NCI-H1048 (cell line): ENCODE results near the gene IGF2BP2.

Experiments
- DNase-seq: peaks from one replicate; lab custom pipeline; 2025; lab: John Stamatoyannopoulos, UW

IGF2BP2 gene

GRCh38 chr3:185764980-185765370 is 59.9 kb downstream of the IGF2BP2 start:
- no peak for DNase-seq

- DNase-seq, result no peak
These were observed 60.5 kb downstream of the IGF2BP2 start for GRCh38 chr3:185764163-185764979.

GRCh38 chr3:185763347-185764005 is 61.4 kb downstream of the IGF2BP2 start:
- no peak for DNase-seq

- DNase-seq, result no peak
These were observed 64.3 kb downstream of the IGF2BP2 start for GRCh38 chr3:185760550-185760949.

GRCh38 chr3:185760088-185760487 is 64.8 kb downstream of the IGF2BP2 start:
- DNase-seq, result no peak

GRCh38 chr3:185759512-185759911 is 65.3 kb downstream of the IGF2BP2 start:
- DNase-seq, result no peak

GRCh38 chr3:185758912-185759311 is 65.9 kb downstream of the IGF2BP2 start:
- no peak for DNase-seq

- no peak for DNase-seq
These were observed 67.7 kb downstream of the IGF2BP2 start for GRCh38 chr3:185757176-185757575.

GRCh38 chr3:185756477-185756876 is 68.4 kb downstream of the IGF2BP2 start:
- no peak for DNase-seq

- DNase-seq, result no peak
These were observed 69.9 kb downstream of the IGF2BP2 start for GRCh38 chr3:185754920-185755319.

GRCh38 chr3:185753354-185753753 is 71.5 kb downstream of the IGF2BP2 start:
- no peak for DNase-seq

GRCh38 chr3:185750702-185751101 is 74.1 kb downstream of the IGF2BP2 start:
- DNase-seq, result no peak

GRCh38 chr3:185750015-185750414 is 74.8 kb downstream of the IGF2BP2 start:
- no peak for DNase-seq

- DNase-seq, result no peak
These were observed 78.4 kb downstream of the IGF2BP2 start for GRCh38 chr3:185746470-185746869.

GRCh38 chr3:185744997-185745843 is 79.6 kb downstream of the IGF2BP2 start:
- no peak for DNase-seq

GRCh38 chr3:185741586-185741985 is 83.3 kb downstream of the IGF2BP2 start:
- DNase-seq, result no peak

- no peak for DNase-seq
These were observed 84.7 kb downstream of the IGF2BP2 start for GRCh38 chr3:185740133-185740532.

GRCh38 chr3:185739264-185739701 is 85.6 kb downstream of the IGF2BP2 start:
- DNase-seq, result no peak

GRCh38 chr3:185737740-185738680 is 86.8 kb downstream of the IGF2BP2 start:
- DNase-seq, result no peak

GRCh38 chr3:185737020-185737419 is 87.8 kb downstream of the IGF2BP2 start:
- no peak for DNase-seq

- no peak for DNase-seq
These were observed 90.1 kb downstream of the IGF2BP2 start for GRCh38 chr3:185734725-185735096.
